Neural cell (in vitro differentiated cells): ENCODE data around the gene DNM3. TPM values are rescaled to one million over a fixed set of nuclear protein-coding genes. Genes with fewer than 3 reads are reported as not detected.

Experiments used
- H2AFZ ChIP-seq: fragments of 200-600, 300-800 bp; sonication (generic), shearing (Covaris generic); 2 replicates; pipeline ENCODE4 v1.6.0; 2014; ENCODE audit warnings: low read depth, mild to moderate bottlenecking, antibody characterized with exemption, low read length, moderate library complexity
- H3F3A ChIP-seq: fragments of 200-600 bp; shearing (Covaris generic); 2 replicates; pipeline ENCODE4 v1.6.1; 2016; ENCODE audit warnings: mild to moderate bottlenecking, moderate library complexity, mixed read lengths, antibody characterized with exemption, low read length; ENCODE audit not compliant: insufficient read depth, poor library complexity, severe bottlenecking
- H3K27ac ChIP-seq: fragments of 200-600, 300-800 bp; sonication (generic), shearing (Covaris generic); 2 replicates; pipeline ENCODE4 v1.5.1; 2014; ENCODE audit warnings: mild to moderate bottlenecking, low read length, moderate library complexity
- H3K27me3 ChIP-seq: fragments of 300-800, 200-600 bp; sonication (generic), shearing (Covaris generic); 2 replicates; pipeline ENCODE4 v1.6.0; 2014; ENCODE audit warnings: mild to moderate bottlenecking, low read depth, low read length, moderate library complexity; ENCODE audit not compliant: insufficient read depth
- H3K36me3 ChIP-seq: fragments of 300-800, 200-600 bp; sonication (generic), shearing (Covaris generic); 2 replicates; pipeline ENCODE4 v1.5.1; 2014; ENCODE audit warnings: mild to moderate bottlenecking, antibody characterized with exemption, low read length, moderate library complexity; ENCODE audit not compliant: insufficient read depth
- H3K4me2 ChIP-seq: fragments of 300-800, 200-600 bp; sonication (generic), shearing (Covaris generic); 2 replicates; pipeline ENCODE4 v1.6.0; 2014; ENCODE audit warnings: mild to moderate bottlenecking, low read length
- H3K4me3 ChIP-seq: fragments of 300-800, 200-600 bp; sonication (generic), shearing (Covaris generic); 2 replicates; pipeline ENCODE4 v1.5.1; 2014; ENCODE audit warnings: mild to moderate bottlenecking, low read length, moderate library complexity
- H3K79me2 ChIP-seq: fragments of 200-600 bp; shearing (Covaris generic); replicated peaks from 2 replicates; pipeline ENCODE4 v1.6.0; 2014; ENCODE audit warnings: mild to moderate bottlenecking, low read length, moderate library complexity; ENCODE audit not compliant: insufficient read depth
- H3K9ac ChIP-seq: fragments of 300-800, 200-600 bp; sonication (generic), shearing (Covaris generic); 2 replicates; pipeline ENCODE4 v1.6.1; 2016; ENCODE audit warnings: mild to moderate bottlenecking, low read length, mixed read lengths
- H3K9me2 ChIP-seq: fragments of 200-600 bp; shearing (Covaris generic); 2 replicates; pipeline ENCODE4 v1.6.1; 2016; ENCODE audit warnings: mild to moderate bottlenecking, low read length, mixed read lengths; ENCODE audit not compliant: insufficient read depth
- H3K9me3 ChIP-seq: fragments of 200-600, 300-800 bp; sonication (generic), shearing (Covaris generic); 2 replicates; pipeline ENCODE4 v1.6.1; 2016; ENCODE audit warnings: mild to moderate bottlenecking, mixed run types, low read length, moderate library complexity, mixed read lengths
- H4K20me1 ChIP-seq: fragments of 200-600 bp; shearing (Covaris generic); 2 replicates; pipeline ENCODE4 v1.6.1; 2016; ENCODE audit warnings: mild to moderate bottlenecking, mixed run types; ENCODE audit not compliant: insufficient read depth
- CTCF ChIP-seq: fragments of 450-650 bp; IDR thresholded peaks from 2 replicates; pipeline ENCODE4 v1.5.1; 2014; ENCODE audit warnings: antibody characterized with exemption, mild to moderate bottlenecking, moderate library complexity; ENCODE audit not compliant: poor library complexity, severe bottlenecking
- EP300 ChIP-seq: fragments of 450-650 bp; conservative IDR thresholded peaks from 2 replicates; pipeline ENCODE4 v1.6.1; 2014; ENCODE audit warnings: antibody characterized with exemption, mild to moderate bottlenecking, moderate library complexity; ENCODE audit not compliant: poor library complexity, severe bottlenecking
- EZH2 ChIP-seq: fragments of 200-600, 300-800 bp; shearing (Covaris generic), sonication (generic); IDR thresholded peaks from 2 replicates; pipeline ENCODE4 v1.6.1; 2014; ENCODE audit warnings: antibody characterized with exemption, low read length, borderline replicate concordance, mild to moderate bottlenecking; ENCODE audit not compliant: insufficient read depth, poor library complexity, severe bottlenecking
- MXI1 ChIP-seq: fragments of 450-650 bp; conservative IDR thresholded peaks from 2 replicates; pipeline ENCODE4 v1.6.1; 2014; ENCODE audit warnings: antibody characterized with exemption, mild to moderate bottlenecking; ENCODE audit not compliant: poor library complexity, severe bottlenecking
- POLR2AphosphoS5 ChIP-seq: IDR thresholded peaks from 2 replicates; pipeline ENCODE4 v1.6.1; 2012
- RAD21 ChIP-seq: fragments of 450-650 bp; conservative IDR thresholded peaks from 2 replicates; pipeline ENCODE4 v1.6.1; 2014; ENCODE audit warnings: antibody characterized with exemption, mild to moderate bottlenecking, moderate library complexity
- REST ChIP-seq: IDR thresholded peaks from 2 replicates; pipeline ENCODE4 v1.6.1; 2012; ENCODE audit warnings: borderline replicate concordance
- SMC3 ChIP-seq: fragments of 450-650 bp; conservative IDR thresholded peaks from 2 replicates; pipeline ENCODE4 v1.6.1; 2014; ENCODE audit warnings: antibody characterized with exemption, mild to moderate bottlenecking, moderate library complexity; ENCODE audit not compliant: poor library complexity
- TAF1 ChIP-seq: IDR thresholded peaks from 2 replicates; pipeline ENCODE4 v1.6.1; 2012; ENCODE audit warnings: low read depth
- polyA plus RNA-seq: library from polyadenylated mRNA; depleted of rRNA; stranded (reverse); fragments of >200 nt; gene quantifications from 2 replicates; pipeline ENCODE4 v1.2.3, GENCODE V29; 2014

Gene DNM3
- polyA plus RNA-seq, 1 donor from 2014 or later: 37.1 TPM

- TF ChIP-seq CTCF (no peak), POLR2AphosphoS5 (no peak), EZH2 (no peak), SMC3 (no peak), MXI1 (no peak), TAF1 (no peak), RAD21 (no peak), EP300 (no peak), REST (no peak)
- Histone ChIP-seq H3K9ac (no peak overlapping the region), H3K27me3 (no peaks in the 10 kb centered on the region), H3K4me2 (no peak overlapping the region), H3K27ac (no peak overlapping the region), H3F3A (peaks cover 6% of the 10 kb centered on the region), H4K20me1 (no peaks in the 10 kb centered on the region), H3K9me3 (no peaks in the 10 kb centered on the region), H3K79me2 (peaks cover 21% of the 10 kb centered on the region), H3K36me3 (no peaks in the 10 kb centered on the region), H3K9me2 (no peaks in the 10 kb centered on the region), H2AFZ (no peak overlapping the region), H3K4me3 (no peak overlapping the region)
Measured at GRCh38 chr1:171845998-171846397, 4.7 kb downstream of the DNM3 start.

GRCh38 chr1:171849245-171849898 is 8.1 kb downstream of the DNM3 start:
- H3K9me2 ChIP-seq: no peaks in the 10 kb centered on the region
- H3K36me3 ChIP-seq: no peaks in the 10 kb centered on the region
- no peak overlapping the region for H3K4me2 ChIP-seq
- H2AFZ ChIP-seq: no peak overlapping the region
- no peaks in the 10 kb centered on the region for H4K20me1 ChIP-seq
- H3K4me3 ChIP-seq: no peak overlapping the region
- no peak for TF ChIP-seq MXI1
- TF ChIP-seq EZH2: no peak
- no peak for TF ChIP-seq RAD21
- TF ChIP-seq EP300: no peak
- TF ChIP-seq REST: no peak
- no peak for TF ChIP-seq POLR2AphosphoS5
- TF ChIP-seq CTCF: no peak
- TF ChIP-seq SMC3: no peak
- no peak overlapping the region for H3K27ac ChIP-seq
- H3K9ac ChIP-seq: no peak overlapping the region
- no peaks in the 10 kb centered on the region for H3F3A ChIP-seq
- H3K9me3 ChIP-seq: no peaks in the 10 kb centered on the region
- H3K79me2 ChIP-seq: peaks cover 8% of the 10 kb centered on the region
- no peaks in the 10 kb centered on the region for H3K27me3 ChIP-seq
